H1 (cell line): ENCODE data around the gene KIAA1755.

Experiments
- CTCF ChIP-seq, 3 experiments: IDR thresholded peaks; 1 replicate in 2 of 3; 2 replicates in 1 of 3; pipeline versions ENCODE4 v1.5.1 to v1.6.1; 2011; ENCODE audit warnings: low read length in 3 of 3, mild to moderate bottlenecking in 3 of 3, inconsistent platforms in 2 of 3, low read depth in 1 of 3, moderate library complexity in 1 of 3; ENCODE audit not compliant: insufficient read depth in 1 of 3; ENCODE audit errors: control extremely low read depth in 1 of 3
- EP300 ChIP-seq, 2 experiments: IDR thresholded peaks; 1 replicate in 1 of 2; 2 replicates in 1 of 2; pipeline ENCODE4 v1.6.1; 2011 to 2012; ENCODE audit warnings: low read depth in 2 of 2, low read length in 2 of 2, mild to moderate bottlenecking in 2 of 2, borderline replicate concordance in 1 of 2, inconsistent platforms in 1 of 2, moderate library complexity in 1 of 2
- FOSL1 ChIP-seq: IDR thresholded peaks from 2 replicates; pipeline ENCODE4 v1.6.1; 2011; ENCODE audit warnings: mild to moderate bottlenecking, low read depth, low read length, moderate library complexity; ENCODE audit not compliant: insufficient read depth
- KDM1A ChIP-seq: fragments of 200-600, 300-600 bp; sonication (generic); IDR thresholded peaks from 2 replicates; pipeline ENCODE4 v1.7.1; 2016; ENCODE audit warnings: mild to moderate bottlenecking, low read length, borderline replicate concordance
- MAX ChIP-seq: IDR thresholded peaks from 2 replicates; pipeline ENCODE4 v1.6.1; 2012; ENCODE audit warnings: inconsistent platforms
- POLR2A ChIP-seq, 2 experiments: IDR thresholded peaks; 1 replicate in 1 of 2; 2 replicates in 1 of 2; pipeline ENCODE4 v1.6.1; 2011; ENCODE audit warnings: low read depth in 2 of 2, low read length in 2 of 2, mild to moderate bottlenecking in 2 of 2; ENCODE audit errors: control extremely low read depth in 1 of 2
- SRF ChIP-seq: IDR thresholded peaks from 2 replicates; pipeline ENCODE4 v1.6.1; 2011; ENCODE audit warnings: mild to moderate bottlenecking, low read depth, low read length, moderate library complexity
- TAF1 ChIP-seq: IDR thresholded peaks from 2 replicates; pipeline ENCODE4 v1.6.1; 2011; ENCODE audit warnings: mild to moderate bottlenecking, low read depth, low read length

GRCh38 chr20:38295811-38296210, 35.3 kb upstream of the KIAA1755 start:
- no peak for TF ChIP-seq KDM1A
- no peak for TF ChIP-seq TAF1
- no peak for TF ChIP-seq CTCF (IDR thresholded peaks at IDR 0.05; ENCODE audit: control extremely low read depth in 1 of 3, insufficient read depth in 1 of 3, low read depth in 1 of 3, low read length in 3 of 3)
- no peak for TF ChIP-seq MAX
- no peak for TF ChIP-seq EP300 (IDR thresholded peaks at IDR 0.05; ENCODE audit: borderline replicate concordance in 1 of 2, low read depth in 2 of 2, low read length in 2 of 2)
- no peak for TF ChIP-seq POLR2A (IDR thresholded peaks at IDR 0.05; ENCODE audit: control extremely low read depth in 1 of 2, low read depth in 2 of 2, low read length in 2 of 2)
- no peak for TF ChIP-seq FOSL1
- TF ChIP-seq SRF: no peak
